Prostate gland (tissue), 1 donor: ENCODE measurements around the gene GLT1D1.

Experiments
- POLR2A ChIP-seq: fragments of 450-650 bp; IDR thresholded peaks from one replicate; pipeline ENCODE4 v1.6.1; 2016; ENCODE audit warnings: antibody characterized with exemption, mild to moderate bottlenecking
- POLR2AphosphoS5 ChIP-seq: sonication (generic); formaldehyde crosslinking; IDR thresholded peaks from one replicate; pipeline ENCODE4 v1.6.1; 2017; ENCODE audit warnings: antibody characterized with exemption

DNA sequence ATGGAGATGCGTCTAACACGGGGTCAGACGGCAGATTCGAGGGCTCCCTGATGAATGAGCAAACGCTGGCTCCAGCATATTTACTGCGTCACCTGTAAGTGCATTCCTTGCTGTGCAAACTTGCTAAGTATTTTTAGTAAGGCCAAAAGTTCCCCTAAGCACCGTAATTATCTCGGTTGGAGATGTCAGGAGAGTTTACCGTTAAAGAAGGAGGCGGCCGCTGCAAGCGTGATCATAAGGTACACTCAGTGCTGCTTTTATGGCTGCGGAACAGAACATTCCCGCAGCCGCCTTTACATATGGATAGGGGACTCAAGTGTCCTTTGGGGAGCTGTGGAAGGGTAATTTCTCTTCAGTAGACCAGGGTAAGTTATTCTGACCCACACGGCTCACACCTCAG lies 175.6 kb downstream of the GLT1D1 start:
- no peak for TF ChIP-seq POLR2AphosphoS5
- no peak for TF ChIP-seq POLR2A
